H1 (cell line): ENCODE results near the gene CACNG3. TPM values are rescaled to one million over a fixed set of nuclear protein-coding genes. Genes with fewer than 3 reads are reported as not detected.

Experiments
- polyA plus RNA-seq, 7 experiments: library from polyadenylated mRNA; depleted of rRNA in 3 of 7; stranded (reverse) in 5 of 7; unstranded in 2 of 7; fragments of >200 nt in 5 of 7; fragments of 200-250 nt in 2 of 7; gene quantifications; 1 replicate in 5 of 7; 2 replicates in 1 of 7; 4 replicates in 1 of 7; pipeline versions ENCODE4 v1.2.1 to v1.2.3, GENCODE V29; 2011 to 2013; ENCODE audit warnings: missing spikeins in 2 of 7, mixed read lengths in 2 of 7
- small RNA-seq: library from polyadenylated mRNA; stranded (forward); fragments of <200 nt; extraction: miRNeasy Mini kit (QIAGEN cat#:217004); gene quantifications from one replicate; pipeline ENCODE3, GENCODE V24; 2013; ENCODE audit not compliant: insufficient read depth
- total RNA-seq: library from RNA; stranded (reverse); fragmentation: NEBNext Ultra II Directional; extraction: Animal tissue kit (Norgen Biotek cat#: 25700); gene quantifications from 2 replicates; pipeline ENCODE4 v1.2.1, GENCODE V29; 2021

CACNG3 gene
- total and polyA plus RNA-seq, 2 of the 8 experiments (the other 6 are each of a cell fraction or from before 2014, with no cell fraction given): 0.12 TPM; not detected in 1

Small RNA genes lying within 50 kb of the gene (small RNA-seq; reads per million reads assigned to genes)
- not detected for gene RF00408
- gene RNU7-24P: not detected
